Lower leg skin (tissue), 4 donors: ENCODE results near the gene NF1. TPM values are rescaled to one million over a fixed set of nuclear protein-coding genes. Genes with fewer than 3 reads are reported as not detected.

Experiments
- DNase-seq, 2 donors: peaks; one replicate each; pipeline ENCODE4 v3.0.0-alpha.2; 2019; ENCODE audit warnings: low spot score in 2 of 2
- H3K4me3 ChIP-seq: fragments of 200-600 bp; sonication (generic); 2 replicates; pipeline ENCODE4 v1.5.1; 2017; ENCODE audit warnings: mild to moderate bottlenecking, low read depth; ENCODE audit not compliant: poor library complexity, severe bottlenecking
- CTCF ChIP-seq, 3 donors: fragments of 450-650 bp; IDR thresholded peaks; one replicate each; pipeline ENCODE4 v1.5.1; 2016; ENCODE audit warnings: antibody characterized with exemption in 3 of 3, mild to moderate bottlenecking in 3 of 3, moderate library complexity in 2 of 3
- POLR2A ChIP-seq, 2 donors: fragments of 450-650 bp; IDR thresholded peaks; one replicate each; pipeline ENCODE4 v1.6.1; 2016 to 2017; ENCODE audit warnings: antibody characterized with exemption in 2 of 2, mild to moderate bottlenecking in 1 of 2, moderate library complexity in 1 of 2
- WGBS, 2 donors: methylation state at CpG; one replicate each; pipeline ENCODE4 v1.1.5; 2018; 5-methylcytosine and 5-hydroxymethylcytosine counted together
- intact Hi-C: fragments of 100-400 bp; cut with DNase I; formaldehyde crosslinking; loops from one replicate; pipeline ENCODE4 v1.15.0; 2023; ENCODE audit warnings: low total_unique reads
- total RNA-seq, 4 donors: library from RNA; depleted of rRNA; stranded (reverse); fragments of >200 nt; gene quantifications; one replicate each; pipeline ENCODE4 v1.1.0, GENCODE V29; 2016

NF1 gene
- total RNA-seq, 4 donors from 2014 or later, result 27.5 to 48.6 (median 34.3) TPM

GRCh38 chr17:31113939-31114338, 19.2 kb downstream of the NF1 start:
- no peak for DNase-seq
- TF ChIP-seq CTCF (IDR thresholded peaks at IDR 0.05) (no peak), POLR2A (IDR thresholded peaks at IDR 0.05) (no peak)
- intact Hi-C loops, result no loop called here
- H3K4me3 ChIP-seq, result no peak overlapping the region
- 94 to 98% methylated on average over 4 of the region's 4 CpGs for WGBS, 2 donors

- WGBS, 2 donors, result 80 to 88% methylated on average over 3 of the region's 3 CpGs
- no peak overlapping the region for H3K4me3 ChIP-seq
- TF ChIP-seq POLR2A (IDR thresholded peaks at IDR 0.05) (no peak), CTCF (IDR thresholded peaks at IDR 0.05) (no peak)
- intact Hi-C loops, result no loop called here
- DNase-seq, result no peak
Measured at GRCh38 chr17:31114956-31115555, 20.3 kb downstream of the NF1 start.

DNA sequence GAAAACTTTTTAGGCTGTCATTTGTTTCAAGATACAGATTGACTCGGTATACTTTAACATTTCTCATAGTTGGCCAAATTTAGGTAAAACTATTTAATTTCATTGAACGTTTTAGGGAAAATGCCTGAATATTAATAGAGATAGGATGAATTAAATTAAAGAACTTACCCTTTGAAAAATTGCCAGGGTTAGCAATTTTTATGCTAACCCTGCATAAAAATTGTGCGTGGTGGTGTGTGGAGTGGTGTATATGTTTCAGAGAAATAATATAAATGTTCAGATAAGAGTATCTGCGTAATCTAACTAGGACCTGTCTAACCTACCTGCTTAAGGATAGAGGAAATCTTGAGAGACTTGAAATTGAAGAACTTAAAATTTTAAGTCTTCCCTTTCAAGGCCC, 21.4 kb downstream of the NF1 start:
- intact Hi-C loops, result no loop called here
- DNase-seq, result no peak
- TF ChIP-seq CTCF (IDR thresholded peaks at IDR 0.05) (no peak), POLR2A (IDR thresholded peaks at IDR 0.05) (no peak)
- no peak overlapping the region for H3K4me3 ChIP-seq
- 86 to 91% methylated on average over 4 of the region's 4 CpGs for WGBS, 2 donors

DNA sequence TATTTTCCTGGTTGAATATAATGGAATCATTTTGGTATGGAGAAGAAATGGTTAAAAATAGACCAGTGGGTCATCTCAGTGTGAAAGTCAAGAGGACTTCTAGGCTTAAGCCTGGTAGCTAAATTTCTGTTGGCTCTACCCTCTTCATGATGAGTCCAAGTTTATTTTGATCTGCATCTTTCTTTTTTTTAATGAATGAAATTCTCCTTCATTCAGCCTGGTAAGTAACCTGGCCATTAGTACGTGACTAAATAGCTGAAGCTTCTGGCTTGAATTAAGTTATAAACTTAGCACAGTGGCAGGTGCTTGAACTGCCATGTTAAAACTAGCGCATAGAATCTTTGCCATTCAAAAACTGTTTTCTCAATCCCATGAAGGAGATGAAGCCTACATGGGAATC, 28.0 kb downstream of the NF1 start:
- TF ChIP-seq POLR2A (IDR thresholded peaks at IDR 0.05) (no peak), CTCF (IDR thresholded peaks at IDR 0.05) (no peak)
- WGBS, 2 donors, result 65 to 66% methylated on average over 2 of the region's 2 CpGs

DNA sequence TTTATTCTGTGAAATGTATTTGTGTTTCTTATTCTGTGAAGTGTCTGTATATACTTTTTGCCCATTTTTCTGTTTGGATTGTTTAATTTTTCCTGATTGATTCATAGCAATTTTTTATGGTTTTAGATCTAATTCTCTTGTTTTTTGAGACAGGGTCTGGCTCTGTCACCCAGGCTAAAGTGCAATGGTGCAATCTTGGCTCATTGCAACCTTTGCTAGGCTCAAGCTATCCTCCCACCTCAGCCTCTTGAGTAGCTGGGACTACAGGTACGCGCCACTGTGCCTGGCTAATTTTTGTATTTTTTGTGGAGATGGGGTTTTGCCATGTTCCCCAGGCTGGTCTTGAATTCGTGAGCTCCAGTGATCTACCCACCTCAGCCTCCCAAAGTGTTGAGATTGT, 31.5 kb downstream of the NF1 start:
- DNase-seq, result no peak
- intact Hi-C loops, result no loop called here
- 94% methylated on average over 3 of the region's 3 CpGs for WGBS, 2 donors
- no peak for TF ChIP-seq POLR2A (IDR thresholded peaks at IDR 0.05)
- TF ChIP-seq CTCF (IDR thresholded peaks at IDR 0.05), result no peak
- no peak overlapping the region for H3K4me3 ChIP-seq

More for the DNA sequence above, 28.0 kb downstream of the NF1 start:
- no peak for DNase-seq
- no peak overlapping the region for H3K4me3 ChIP-seq
- intact Hi-C loops, result no loop called here

GRCh38 chr17:31128241-31128640, 33.5 kb downstream of the NF1 start:
- WGBS, 2 donors, result 75 to 94% methylated on average over 3 of the region's 3 CpGs
- intact Hi-C loops, result no loop called here
- DNase-seq, result no peak
- no peak overlapping the region for H3K4me3 ChIP-seq
- TF ChIP-seq CTCF (IDR thresholded peaks at IDR 0.05), result no peak
- TF ChIP-seq POLR2A (IDR thresholded peaks at IDR 0.05), result no peak
